ENCODE data around the gene FILIP1L. TPM values are rescaled to one million over a fixed set of nuclear protein-coding genes. Genes with fewer than 3 reads are reported as not detected.

Gene FILIP1L
- total and polyA plus RNA-seq, 2 of the 13 experiments (the other 11 are each of a cell fraction or from before 2014, with no cell fraction given) = 8.1 to 187 TPM

DNA sequence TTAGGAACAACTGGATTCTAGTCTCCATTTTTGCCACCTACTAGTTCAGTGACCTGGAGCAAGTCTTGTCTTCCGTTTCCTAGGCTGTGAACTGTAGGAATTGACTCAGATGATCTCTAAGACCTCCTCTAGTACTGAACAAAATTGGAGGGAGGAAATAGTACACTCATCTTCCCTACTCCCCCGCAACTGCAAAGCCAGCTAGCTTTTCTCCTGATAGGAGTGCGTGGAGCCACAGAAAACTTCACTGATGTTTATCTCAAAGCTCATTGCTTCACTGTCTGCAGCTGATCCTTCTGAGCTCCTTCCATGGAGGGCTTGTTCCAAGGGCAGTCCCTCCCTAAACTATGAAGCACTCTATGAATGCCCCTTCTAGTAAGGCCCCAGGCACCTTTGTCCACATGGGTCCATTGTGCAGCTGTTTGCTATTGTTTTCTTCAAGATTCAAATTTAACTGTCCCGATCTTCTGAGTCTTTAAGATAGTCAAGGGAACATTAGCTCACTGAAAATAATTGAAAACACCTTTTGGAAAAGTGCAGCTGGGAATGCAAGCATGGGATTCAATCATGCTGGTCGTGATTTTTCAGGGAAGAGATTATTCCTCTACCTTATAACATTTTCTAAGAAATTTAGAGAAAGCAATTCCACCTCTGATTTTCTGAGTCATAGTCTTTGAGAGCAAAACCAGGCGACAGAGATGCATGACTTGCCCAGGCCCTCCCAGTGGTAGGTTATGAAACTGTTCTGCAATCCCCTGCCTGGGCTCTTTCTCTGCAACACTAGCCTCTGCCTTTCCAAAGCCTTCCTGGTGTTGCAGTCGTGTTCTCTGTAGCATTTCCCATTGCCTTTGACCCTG is 24.3 kb downstream of the FILIP1L start (continued):
- TF ChIP-seq, protein P1, sequence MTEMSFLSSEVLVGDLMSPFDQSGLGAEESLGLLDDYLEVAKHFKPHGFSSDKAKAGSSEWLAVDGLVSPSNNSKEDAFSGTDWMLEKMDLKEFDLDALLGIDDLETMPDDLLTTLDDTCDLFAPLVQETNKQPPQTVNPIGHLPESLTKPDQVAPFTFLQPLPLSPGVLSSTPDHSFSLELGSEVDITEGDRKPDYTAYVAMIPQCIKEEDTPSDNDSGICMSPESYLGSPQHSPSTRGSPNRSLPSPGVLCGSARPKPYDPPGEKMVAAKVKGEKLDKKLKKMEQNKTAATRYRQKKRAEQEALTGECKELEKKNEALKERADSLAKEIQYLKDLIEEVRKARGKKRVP (CRISPR knock-in tag; IDR thresholded peaks at IDR 0.05) = peak in 1 of 2 experiments; percentile 37; a peak in 1 of 4 replicates
- TF ChIP-seq SAFB2 (CRISPR knock-in tag; IDR thresholded peaks at IDR 0.05; ENCODE audit: borderline replicate concordance, low read depth) (no peak), AHR (CRISPR knock-in tag; IDR thresholded peaks at IDR 0.05) (no peak), RAD21 (CRISPR knock-in tag; IDR thresholded peaks at IDR 0.05) (peak; percentile 61), HNF4G (IDR thresholded peaks at IDR 0.05; ENCODE audit: borderline replicate concordance, low read depth, low read length) (no peak), HNF4G (CRISPR knock-in tag; IDR thresholded peaks at IDR 0.05; ENCODE audit: borderline replicate concordance, low read depth) (no peak), SAP130 (CRISPR knock-in tag; IDR thresholded peaks at IDR 0.05; ENCODE audit: low read depth) (0 out of 2 replicates have a peak, but pooled peaks have one; percentile 15), CEBPG (CRISPR knock-in tag; IDR thresholded peaks at IDR 0.05) (peak; percentile 59), ZMYM4 (CRISPR knock-in tag; IDR thresholded peaks at IDR 0.05) (0 out of 2 replicates have a peak, but pooled peaks have one; percentile 13), POLR2AphosphoS2 (IDR thresholded peaks at IDR 0.05; ENCODE audit: low read depth, low read length) (no peak), FOSL2 (CRISPR knock-in tag; IDR thresholded peaks at IDR 0.05) (peak; percentile 78), KAT8 (CRISPR knock-in tag; IDR thresholded peaks at IDR 0.05) (0 out of 2 replicates have a peak, but pooled peaks have one; percentile 17), CEBPB (IDR thresholded peaks at IDR 0.05; ENCODE audit: borderline replicate concordance, low read depth, low read length) (peak; percentile 17; the same call in 1 of the 2 replicates), GATAD2A (CRISPR knock-in tag; IDR thresholded peaks at IDR 0.05) (peak; percentile 63), ZNF644 (CRISPR knock-in tag; IDR thresholded peaks at IDR 0.05; ENCODE audit: low read depth) (0 out of 2 replicates have a peak, but pooled peaks have one; percentile 25), MED1 (CRISPR knock-in tag; IDR thresholded peaks at IDR 0.05) (peak; percentile 45; the same call in 1 of the 2 replicates), STAG1 (CRISPR knock-in tag; IDR thresholded peaks at IDR 0.05) (peak; percentile 45; the same call in 1 of the 2 replicates), ZNF776 (CRISPR knock-in tag; IDR thresholded peaks at IDR 0.05) (no peak)
- TF ChIP-seq, protein P2, sequence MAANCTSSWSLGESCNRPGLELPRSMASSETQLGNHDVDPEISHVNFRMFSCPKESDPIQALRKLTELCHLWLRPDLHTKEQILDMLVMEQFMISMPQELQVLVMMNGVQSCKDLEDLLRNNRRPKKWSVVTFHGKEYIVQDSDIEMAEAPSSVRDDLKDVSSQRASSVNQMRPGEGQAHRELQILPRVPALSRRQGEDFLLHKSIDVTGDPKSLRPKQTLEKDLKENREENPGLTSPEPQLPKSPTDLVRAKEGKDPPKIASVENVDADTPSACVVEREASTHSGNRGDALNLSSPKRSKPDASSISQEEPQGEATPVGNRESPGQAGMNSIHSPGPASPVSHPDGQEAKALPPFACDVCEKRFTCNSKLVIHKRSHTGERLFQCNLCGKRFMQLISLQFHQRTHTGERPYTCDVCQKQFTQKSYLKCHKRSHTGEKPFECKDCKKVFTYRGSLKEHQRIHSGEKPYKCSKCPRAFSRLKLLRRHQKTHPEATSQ (CRISPR knock-in tag; IDR thresholded peaks at IDR 0.05; ENCODE audit: borderline replicate concordance) = 0 out of 2 replicates have a peak, but pooled peaks have one; percentile 36
- TF ChIP-seq, protein P3, sequence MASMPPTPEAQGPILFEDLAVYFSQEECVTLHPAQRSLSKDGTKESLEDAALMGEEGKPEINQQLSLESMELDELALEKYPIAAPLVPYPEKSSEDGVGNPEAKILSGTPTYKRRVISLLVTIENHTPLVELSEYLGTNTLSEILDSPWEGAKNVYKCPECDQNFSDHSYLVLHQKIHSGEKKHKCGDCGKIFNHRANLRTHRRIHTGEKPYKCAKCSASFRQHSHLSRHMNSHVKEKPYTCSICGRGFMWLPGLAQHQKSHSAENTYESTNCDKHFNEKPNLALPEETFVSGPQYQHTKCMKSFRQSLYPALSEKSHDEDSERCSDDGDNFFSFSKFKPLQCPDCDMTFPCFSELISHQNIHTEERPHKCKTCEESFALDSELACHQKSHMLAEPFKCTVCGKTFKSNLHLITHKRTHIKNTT (CRISPR knock-in tag; IDR thresholded peaks at IDR 0.05) = no peak

Data from HepG2 (cell line).